HG02884 (cell line): ENCODE results near the gene CADM1.

Experiments
- ATAC-seq: cut with Tn5 transposase; IDR thresholded peaks from one replicate; pipeline ENCODE4 v1.9.1; 2021; ENCODE audit warnings: mild to moderate bottlenecking, moderate library complexity; ENCODE audit not compliant: unreplicated experiment

Gene CADM1

GRCh38 chr11:115324581-115325432 lies 179.4 kb downstream of the CADM1 start:
- no peak for ATAC-seq

GRCh38 chr11:115322553-115323203 lies 181.5 kb downstream of the CADM1 start:
- ATAC-seq: no peak

GRCh38 chr11:115321605-115322289 lies 182.5 kb downstream of the CADM1 start:
- no peak for ATAC-seq

DNA sequence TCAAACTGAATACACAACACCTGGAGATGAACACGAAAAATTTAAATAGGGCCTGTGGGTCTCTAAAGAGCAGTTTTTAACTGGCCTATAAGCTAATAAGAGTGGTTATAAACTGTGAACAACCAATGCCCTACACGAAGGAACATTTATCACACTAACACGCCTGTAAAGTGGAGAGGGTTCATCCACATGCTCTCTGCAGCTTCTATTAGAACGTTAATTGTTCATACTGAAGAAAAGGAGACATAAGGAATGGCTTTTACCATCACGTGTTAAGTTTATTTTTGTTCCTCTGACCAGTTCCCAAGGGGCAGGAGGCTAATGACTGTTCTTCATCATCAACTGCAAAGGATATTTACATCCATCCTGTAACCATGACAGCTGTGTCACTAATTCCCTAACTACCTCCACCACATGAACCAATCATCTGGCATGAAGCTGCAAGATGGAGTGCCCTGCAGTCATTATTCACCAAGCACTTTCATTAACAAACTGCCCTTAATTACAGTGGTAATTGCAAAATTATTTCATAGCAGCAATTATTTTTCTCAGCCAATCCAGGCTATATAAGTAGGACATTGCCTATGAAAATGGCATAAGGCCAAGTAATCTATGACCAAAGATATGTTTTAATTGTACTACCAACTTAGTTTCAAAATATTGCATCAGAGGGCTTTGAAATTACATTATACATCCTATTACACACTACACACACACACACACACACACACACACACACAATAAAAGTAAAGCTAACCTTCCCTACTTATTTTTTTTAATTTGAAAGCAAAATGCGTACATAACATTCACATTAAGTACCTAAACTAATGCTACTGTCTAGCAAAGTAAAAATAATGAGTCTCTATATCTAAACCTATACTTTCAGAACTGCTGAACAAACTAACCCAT lies 186.7 kb downstream of the CADM1 start:
- ATAC-seq: no peak

GRCh38 chr11:115316696-115317095 lies 187.5 kb downstream of the CADM1 start:
- no peak for ATAC-seq

GRCh38 chr11:115314330-115314920 lies 189.8 kb downstream of the CADM1 start:
- ATAC-seq: no peak

DNA sequence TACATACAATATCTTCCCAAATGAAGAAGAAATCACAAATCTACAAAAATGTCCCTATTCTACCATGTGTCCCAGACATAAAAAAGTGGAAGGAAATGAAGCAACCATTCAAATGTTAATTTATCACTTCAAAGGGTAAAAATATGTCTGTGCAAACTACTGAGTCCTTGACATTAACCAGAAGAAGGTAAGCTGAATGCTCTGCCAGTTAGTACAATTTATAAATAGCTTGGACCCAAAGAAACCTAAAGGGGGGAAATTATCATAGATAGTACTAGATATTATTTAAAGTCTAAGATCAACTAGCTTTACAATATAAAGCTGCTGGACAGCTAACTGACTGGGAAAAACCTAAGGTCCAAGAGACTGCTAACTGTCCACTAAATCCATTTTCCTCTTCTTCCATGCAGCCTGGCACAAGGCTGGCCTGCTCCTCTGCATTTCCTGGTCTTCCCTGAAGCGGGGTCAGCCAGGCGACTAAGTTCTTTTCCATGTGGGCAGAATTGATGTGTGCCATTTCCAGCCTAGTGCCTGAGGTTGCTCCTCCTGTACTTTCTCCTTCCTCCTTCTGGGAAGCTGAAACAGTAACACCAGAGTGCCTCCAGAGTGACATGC lies 190.9 kb downstream of the CADM1 start:
- no peak for ATAC-seq

- ATAC-seq: no peak
Observed at GRCh38 chr11:115311949-115312348, 192.3 kb downstream of the CADM1 start.

- no peak for ATAC-seq
Observed at GRCh38 chr11:115306689-115307088, 197.5 kb downstream of the CADM1 start.

DNA sequence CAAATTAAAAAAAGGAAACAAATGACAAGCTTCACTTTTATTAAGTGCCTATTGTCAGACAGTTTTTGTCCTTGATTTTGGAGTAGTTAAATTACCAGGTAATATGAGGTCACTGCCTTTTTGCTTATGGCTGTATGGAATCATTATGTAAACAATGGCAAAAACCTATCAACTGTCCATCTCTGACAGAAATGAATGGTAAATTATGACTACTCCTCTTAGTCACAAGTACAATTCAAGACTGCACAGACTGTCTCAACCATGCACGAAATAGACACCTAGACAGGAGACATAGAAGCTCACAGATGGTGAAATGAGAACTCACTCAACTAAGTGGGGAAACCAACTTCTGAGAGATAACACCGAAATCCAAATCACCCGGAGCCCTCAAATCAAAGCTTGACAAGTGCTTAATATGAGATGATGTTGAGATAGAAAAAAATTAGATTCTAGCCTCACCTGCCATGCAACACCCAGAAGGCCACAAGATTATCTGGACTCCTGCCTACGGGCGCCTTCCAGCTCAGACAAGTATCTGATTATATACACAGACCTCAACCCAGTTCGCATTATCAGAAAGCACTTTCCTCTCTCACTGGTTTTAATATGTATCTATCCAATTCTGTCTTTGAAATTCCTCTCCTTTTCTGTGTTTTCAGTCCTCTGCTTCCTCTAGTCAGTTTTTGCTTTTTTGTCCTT lies 199.3 kb downstream of the CADM1 start:
- ATAC-seq: no peak

DNA sequence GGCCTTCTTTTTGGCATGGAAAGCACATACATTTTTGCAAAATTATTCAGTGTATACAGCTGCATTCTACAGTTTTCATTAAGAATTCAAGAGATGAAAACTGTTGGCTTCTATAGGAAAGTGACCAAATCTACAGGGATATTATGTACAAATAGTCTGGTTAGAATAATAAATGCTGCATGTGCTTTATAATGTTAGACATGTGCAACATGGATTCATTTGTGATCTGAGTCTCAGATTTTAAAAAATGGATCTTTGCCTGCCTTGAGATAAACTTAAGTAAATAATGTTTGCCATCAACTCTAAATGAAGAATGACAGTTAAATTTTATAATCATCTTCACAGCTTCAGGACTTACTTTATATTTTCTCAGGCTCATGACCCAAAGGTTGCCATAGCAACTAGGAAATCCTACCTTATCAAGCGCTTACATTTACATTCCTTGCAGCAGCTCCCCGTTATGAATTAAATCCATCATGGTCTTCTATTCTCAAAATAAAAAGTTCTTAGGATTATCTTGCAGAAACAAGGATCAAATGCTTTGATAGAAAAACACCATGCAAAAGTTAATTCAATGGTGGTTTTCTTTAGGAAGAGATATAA lies 200.2 kb downstream of the CADM1 start:
- ATAC-seq: no peak

- no peak for ATAC-seq
Observed at GRCh38 chr11:115302946-115303703, 201.1 kb downstream of the CADM1 start.

GRCh38 chr11:115300660-115301428 lies 203.4 kb downstream of the CADM1 start:
- ATAC-seq: no peak

- no peak for ATAC-seq
Observed at GRCh38 chr11:115298300-115299012, 205.8 kb downstream of the CADM1 start.

DNA sequence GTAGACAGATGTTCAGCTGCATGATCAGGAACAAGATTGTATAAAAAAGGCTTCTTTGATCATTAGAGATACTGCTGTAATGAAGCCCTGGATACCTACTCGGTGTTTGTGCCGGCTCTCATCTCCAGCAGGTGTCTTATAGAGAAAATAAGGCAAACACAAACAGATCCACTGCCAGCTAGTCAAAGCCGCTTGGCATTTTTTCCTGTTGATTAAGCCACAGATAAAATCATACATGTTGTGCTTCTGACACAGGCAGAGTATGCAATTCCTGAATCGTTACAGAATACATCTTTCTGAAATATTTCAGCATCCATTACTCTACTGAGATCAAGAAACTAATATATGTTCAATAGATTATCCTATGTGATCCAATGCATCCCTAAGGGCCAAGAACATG lies 206.9 kb downstream of the CADM1 start:
- ATAC-seq: no peak

- ATAC-seq: no peak
Observed at GRCh38 chr11:115291325-115291724, 212.9 kb downstream of the CADM1 start.

- ATAC-seq: no peak
Observed at GRCh38 chr11:115290893-115291292, 213.3 kb downstream of the CADM1 start.
